ENCODE measurements around the gene KRTAP3-3. TPM values are rescaled to one million over a fixed set of nuclear protein-coding genes. Genes with fewer than 3 reads are reported as not detected.

The KRTAP3-3 gene

DNA sequence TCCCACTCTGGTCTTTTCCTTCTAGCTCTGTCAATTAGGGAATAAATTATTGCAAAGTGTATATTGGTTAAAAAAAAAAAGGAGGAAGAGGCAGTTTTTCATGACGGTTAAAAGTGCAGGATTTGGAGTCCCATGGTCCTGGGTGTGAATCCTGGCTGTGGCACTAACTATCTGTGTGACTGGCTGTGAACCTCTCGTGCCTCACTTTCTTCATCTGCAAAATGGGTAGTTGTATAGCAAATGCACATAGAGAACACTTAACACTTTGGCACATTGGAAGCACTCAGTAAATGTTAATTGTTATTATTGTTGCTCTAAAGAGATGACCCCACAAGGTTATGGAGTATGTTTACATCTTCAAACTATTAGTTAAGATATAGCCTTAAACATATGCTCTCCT lies 46.0 kb downstream of the KRTAP3-3 start:
- Histone ChIP-seq H3K4me2 (ENCODE audit: low read length, poor library complexity, severe bottlenecking) (no peak overlapping the region), H3K14ac (ENCODE audit: low read length in 2 of 2) (no peak overlapping the region), H3K23ac (ENCODE audit: low read length in 2 of 2) (no peak overlapping the region), H3K79me1 (replicated peaks; ENCODE audit: low read length, poor library complexity, severe bottlenecking) (no peaks in the 10 kb centered on the region), H3K36me3 (ENCODE audit: control insufficient read depth in 1 of 2, insufficient read depth in 2 of 2, low read depth in 1 of 2, low read length in 2 of 2) (no peaks in the 10 kb centered on the region), H4K91ac (ENCODE audit: low read length) (no peak overlapping the region), H3K4ac (ENCODE audit: low read depth in 1 of 2, low read length in 2 of 2) (no peak overlapping the region), H3K18ac (ENCODE audit: low read depth in 1 of 2, low read length in 2 of 2) (no peak overlapping the region), H3K9me3 (ENCODE audit: control insufficient read depth, low read length) (no peaks in the 10 kb centered on the region), H3K27me3 (ENCODE audit: control insufficient read depth in 1 of 2, insufficient read depth in 1 of 2, low read length in 2 of 2) (no peaks in the 10 kb centered on the region), H3K9ac (ENCODE audit: low read length) (no peak overlapping the region), H2AK5ac (ENCODE audit: low read length, severe bottlenecking) (no peak overlapping the region), H2BK12ac (ENCODE audit: low read length in 2 of 2) (no peak overlapping the region), H3K4me3 (ENCODE audit: insufficient read depth in 1 of 2, low read depth in 1 of 2, low read length in 2 of 2) (no peak overlapping the region), H4K8ac (ENCODE audit: low read length) (no peak overlapping the region), H2BK15ac (ENCODE audit: low read depth, poor library complexity, severe bottlenecking) (no peak overlapping the region), H2BK5ac (ENCODE audit: low read depth, low read length, poor library complexity, severe bottlenecking) (no peak overlapping the region), H2AFZ (ENCODE audit: low read depth, low read length) (no peak overlapping the region), H2BK120ac (ENCODE audit: low read depth, low read length) (no peak overlapping the region), H3K27ac (ENCODE audit: low read length, poor library complexity, severe bottlenecking) (no peak overlapping the region), H3K4me1 (ENCODE audit: control insufficient read depth, insufficient read depth, low read depth, low read length) (no peaks in the 10 kb centered on the region)
- WGBS, result 88% methylated on average over 1 of the region's 2 CpGs
- no peak for DNase-seq

DNA sequence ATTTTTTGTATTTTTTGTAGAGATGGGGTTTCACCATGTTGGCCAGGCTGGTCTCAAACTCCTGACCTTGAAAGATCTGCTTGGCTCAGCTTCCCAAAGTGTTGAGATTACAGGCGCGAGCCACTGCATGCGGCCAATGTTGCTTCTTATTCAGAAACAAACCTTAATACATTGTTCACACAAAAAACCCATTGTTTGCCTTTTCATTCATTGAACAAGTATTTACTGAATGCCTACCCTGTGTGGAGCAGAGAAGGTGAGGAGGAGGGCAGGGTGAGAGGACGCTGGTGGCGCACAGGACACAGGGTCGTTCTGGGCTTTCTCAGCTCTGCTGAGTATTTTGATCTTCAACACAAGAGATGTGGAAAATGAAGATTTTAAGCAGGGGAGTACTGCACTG lies 48.5 kb downstream of the KRTAP3-3 start:
- Histone ChIP-seq H4K91ac (ENCODE audit: low read length) (no peak overlapping the region), H2BK5ac (ENCODE audit: low read depth, low read length, poor library complexity, severe bottlenecking) (no peak overlapping the region), H4K8ac (ENCODE audit: low read length) (no peak overlapping the region), H2BK15ac (ENCODE audit: low read depth, poor library complexity, severe bottlenecking) (no peak overlapping the region), H3K23ac (ENCODE audit: low read length in 2 of 2) (no peak overlapping the region), H3K4me3 (ENCODE audit: insufficient read depth in 1 of 2, low read depth in 1 of 2, low read length in 2 of 2) (no peak overlapping the region), H2BK120ac (ENCODE audit: low read depth, low read length) (no peak overlapping the region), H2AFZ (ENCODE audit: low read depth, low read length) (no peak overlapping the region), H3K36me3 (ENCODE audit: control insufficient read depth in 1 of 2, insufficient read depth in 2 of 2, low read depth in 1 of 2, low read length in 2 of 2) (no peaks in the 10 kb centered on the region), H2AK5ac (ENCODE audit: low read length, severe bottlenecking) (no peak overlapping the region), H3K79me1 (replicated peaks; ENCODE audit: low read length, poor library complexity, severe bottlenecking) (no peaks in the 10 kb centered on the region), H3K9me3 (ENCODE audit: control insufficient read depth, low read length) (no peaks in the 10 kb centered on the region), H3K18ac (ENCODE audit: low read depth in 1 of 2, low read length in 2 of 2) (no peak overlapping the region), H2BK12ac (ENCODE audit: low read length in 2 of 2) (no peak overlapping the region), H3K27ac (ENCODE audit: low read length, poor library complexity, severe bottlenecking) (no peak overlapping the region), H3K27me3 (ENCODE audit: control insufficient read depth in 1 of 2, insufficient read depth in 1 of 2, low read length in 2 of 2) (no peaks in the 10 kb centered on the region), H3K4ac (ENCODE audit: low read depth in 1 of 2, low read length in 2 of 2) (no peak overlapping the region), H3K9ac (ENCODE audit: low read length) (no peak overlapping the region), H3K4me1 (ENCODE audit: control insufficient read depth, insufficient read depth, low read depth, low read length) (no peaks in the 10 kb centered on the region), H3K14ac (ENCODE audit: low read length in 2 of 2) (no peak overlapping the region), H3K4me2 (ENCODE audit: low read length, poor library complexity, severe bottlenecking) (no peak overlapping the region)
- WGBS, result 89% methylated on average over 5 of the region's 6 CpGs
- no peak for DNase-seq

DNA sequence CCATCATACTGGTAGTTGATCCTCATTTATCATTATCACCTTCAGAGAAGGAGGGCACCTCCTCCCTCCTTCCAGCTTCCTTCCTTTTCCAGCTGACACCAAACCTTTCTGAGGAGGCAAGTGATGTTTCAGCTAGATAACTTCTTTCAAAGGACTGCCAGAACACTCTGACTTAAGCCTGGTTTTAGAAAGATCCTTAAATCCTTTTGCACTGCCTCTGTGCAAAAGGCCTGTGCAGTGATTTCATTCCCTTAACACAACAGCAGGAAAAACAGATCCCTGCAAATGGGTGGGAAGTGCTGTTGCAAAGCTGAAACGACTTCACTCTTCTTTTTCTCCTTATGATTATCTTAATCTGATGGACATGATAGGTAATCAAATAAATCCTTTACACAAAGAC lies 49.4 kb downstream of the KRTAP3-3 start:
- Histone ChIP-seq H2BK5ac (ENCODE audit: low read depth, low read length, poor library complexity, severe bottlenecking) (no peak overlapping the region), H3K79me1 (replicated peaks; ENCODE audit: low read length, poor library complexity, severe bottlenecking) (no peaks in the 10 kb centered on the region), H3K4ac (ENCODE audit: low read depth in 1 of 2, low read length in 2 of 2) (no peak overlapping the region), H2AK5ac (ENCODE audit: low read length, severe bottlenecking) (no peak overlapping the region), H3K4me1 (ENCODE audit: control insufficient read depth, insufficient read depth, low read depth, low read length) (no peaks in the 10 kb centered on the region), H3K36me3 (ENCODE audit: control insufficient read depth in 1 of 2, insufficient read depth in 2 of 2, low read depth in 1 of 2, low read length in 2 of 2) (no peaks in the 10 kb centered on the region), H2BK15ac (ENCODE audit: low read depth, poor library complexity, severe bottlenecking) (no peak overlapping the region), H3K4me2 (ENCODE audit: low read length, poor library complexity, severe bottlenecking) (no peak overlapping the region), H3K9ac (ENCODE audit: low read length) (no peak overlapping the region), H3K27me3 (ENCODE audit: control insufficient read depth in 1 of 2, insufficient read depth in 1 of 2, low read length in 2 of 2) (no peaks in the 10 kb centered on the region), H3K14ac (ENCODE audit: low read length in 2 of 2) (no peak overlapping the region), H4K8ac (ENCODE audit: low read length) (no peak overlapping the region), H3K4me3 (ENCODE audit: insufficient read depth in 1 of 2, low read depth in 1 of 2, low read length in 2 of 2) (no peak overlapping the region), H3K9me3 (ENCODE audit: control insufficient read depth, low read length) (no peaks in the 10 kb centered on the region), H4K91ac (ENCODE audit: low read length) (no peak overlapping the region), H2AFZ (ENCODE audit: low read depth, low read length) (no peak overlapping the region), H3K23ac (ENCODE audit: low read length in 2 of 2) (no peak overlapping the region), H2BK120ac (ENCODE audit: low read depth, low read length) (no peak overlapping the region), H3K18ac (ENCODE audit: low read depth in 1 of 2, low read length in 2 of 2) (no peak overlapping the region), H3K27ac (ENCODE audit: low read length, poor library complexity, severe bottlenecking) (no peak overlapping the region), H2BK12ac (ENCODE audit: low read length in 2 of 2) (no peak overlapping the region)
- DNase-seq, result no peak
- no CpG with 5 or more reads among the region's 1 CpG for WGBS

Small RNAs within 50 kb of the gene (small RNA-seq; reads per million reads assigned to genes)
- gene KRTAP3-4P (ENCODE audit: low read depth), result not detected
